GM23338 (cell line): ENCODE data around the gene UBAC1. TPM values are rescaled to one million over a fixed set of nuclear protein-coding genes. Genes with fewer than 3 reads are reported as not detected.

ENCODE experiments used
- ATAC-seq: fragments of 200-7000 bp; cut with Tn5 transposase; 3 replicates; pipeline ENCODE4 v1.9.1; 2020
- DNase-seq: peaks from one replicate; pipeline ENCODE4 v3.0.0-alpha.2; 2015; ENCODE audit warnings: low spot score
- H2AFZ ChIP-seq: fragments of 200-600 bp; sonication (generic); 2 replicates; pipeline ENCODE4 v1.8.0; 2016; ENCODE audit warnings: antibody characterized with exemption, mild to moderate bottlenecking, moderate library complexity
- H3F3A ChIP-seq: fragments of 200-600 bp; sonication (generic); replicated peaks from 2 replicates; pipeline ENCODE4 v1.8.0; 2017; ENCODE audit warnings: antibody characterized with exemption, mixed run types, low read depth
- H3K27ac ChIP-seq: fragments of 200-600 bp; sonication (generic); 2 replicates; pipeline ENCODE4 v1.6.1; 2016; ENCODE audit warnings: low read depth
- H3K27me3 ChIP-seq: fragments of 200-600 bp; sonication (generic); 2 replicates; pipeline ENCODE4 v1.8.0; 2016; ENCODE audit warnings: mild to moderate bottlenecking, mixed run types, moderate library complexity; ENCODE audit not compliant: insufficient read depth
- H3K36me3 ChIP-seq: fragments of 200-600 bp; sonication (generic); 2 replicates; pipeline ENCODE4 v1.8.0; 2016; ENCODE audit warnings: mild to moderate bottlenecking; ENCODE audit not compliant: insufficient read depth
- H3K4me1 ChIP-seq: fragments of 200-600 bp; sonication (generic); 2 replicates; pipeline ENCODE4 v1.8.0; 2016; ENCODE audit warnings: mild to moderate bottlenecking, moderate library complexity; ENCODE audit not compliant: insufficient read depth
- H3K4me2 ChIP-seq: fragments of 200-600 bp; sonication (generic); 2 replicates; pipeline ENCODE4 v1.7.1; 2017; ENCODE audit warnings: mixed run types
- H3K4me3 ChIP-seq: fragments of 200-600 bp; sonication (generic); 2 replicates; pipeline ENCODE4 v1.6.1; 2016; ENCODE audit warnings: mixed run types
- H3K79me2 ChIP-seq: fragments of 200-600 bp; sonication (generic); replicated peaks from 2 replicates; pipeline ENCODE4 v1.8.0; 2017; ENCODE audit warnings: mild to moderate bottlenecking; ENCODE audit not compliant: insufficient read depth
- H3K9me2 ChIP-seq: fragments of 200-600 bp; sonication (generic); 2 replicates; pipeline ENCODE4 v1.8.0; 2017; ENCODE audit not compliant: insufficient read depth
- H4K20me1 ChIP-seq: fragments of 200-600 bp; sonication (generic); replicated peaks from 2 replicates; pipeline ENCODE4 v1.8.0; 2017; ENCODE audit warnings: mild to moderate bottlenecking; ENCODE audit not compliant: insufficient read depth
- H3K27ac Mint-ChIP-seq: 2 replicates; pipeline ENCODE4 v1.8.0; 2020; ENCODE audit warnings: inconsistent platforms, mild to moderate bottlenecking, moderate library complexity, mixed read lengths
- H3K27me3 Mint-ChIP-seq: 3 replicates; pipeline ENCODE4 v1.8.0; 2022; ENCODE audit warnings: low read depth, mild to moderate bottlenecking, moderate library complexity, mixed read lengths, inconsistent platforms; ENCODE audit not compliant: insufficient read depth, poor library complexity
- H3K36me3 Mint-ChIP-seq: 3 replicates; pipeline ENCODE4 v1.8.0; 2021; ENCODE audit warnings: low read depth, mild to moderate bottlenecking, inconsistent platforms, moderate library complexity, mixed read lengths
- H3K4me1 Mint-ChIP-seq: 3 replicates; pipeline ENCODE4 v1.8.0; 2020; ENCODE audit warnings: mild to moderate bottlenecking, inconsistent platforms, mixed read lengths
- H3K4me3 Mint-ChIP-seq: 3 replicates; pipeline ENCODE4 v1.8.0; 2021; ENCODE audit warnings: moderate library complexity, mild to moderate bottlenecking, inconsistent platforms, mixed read lengths
- H3K9me3 Mint-ChIP-seq: 3 replicates; pipeline ENCODE4 v1.8.0; 2020; ENCODE audit warnings: moderate library complexity, mild to moderate bottlenecking, inconsistent platforms, mixed read lengths
- CREB1 ChIP-seq: fragments of 250-450 bp; sonication (Bioruptor Pico); IDR thresholded peaks from 2 replicates; pipeline ENCODE4 v1.5.0; 2020; ENCODE audit warnings: low read depth, mild to moderate bottlenecking, moderate library complexity
- JUNB ChIP-seq: IDR thresholded peaks from one replicate; pipeline ENCODE4 v1.6.1; 2016; ENCODE audit warnings: antibody characterized with exemption; ENCODE audit not compliant: unreplicated experiment
- NANOG ChIP-seq: IDR thresholded peaks from 2 replicates; pipeline ENCODE4 v1.6.1; 2016; ENCODE audit warnings: antibody characterized with exemption, borderline replicate concordance
- STAT1 ChIP-seq: IDR thresholded peaks from one replicate; pipeline ENCODE4 v1.6.1; 2016; ENCODE audit warnings: antibody characterized with exemption; ENCODE audit not compliant: unreplicated experiment
- ZNF114 ChIP-seq: fragments of 250-450 bp; sonication (Bioruptor Pico); IDR thresholded peaks from 2 replicates; pipeline ENCODE4 v1.5.0; 2020; ENCODE audit warnings: mild to moderate bottlenecking, moderate library complexity
- polyA plus RNA-seq: library from polyadenylated mRNA; unstranded; fragments of >200 nt; fragmentation: Nextera tagmentation; extraction: Ambion mirVana; gene quantifications from 2 replicates; pipeline ENCODE4 v1.2.1, GENCODE V29; 2016
- total RNA-seq: library from RNA; depleted of rRNA; stranded (reverse); fragments of >200 nt; shearing (Covaris generic); gene quantifications from 2 replicates; pipeline ENCODE4 v1.2.3, GENCODE V29; 2014
- TF ChIP-seq, protein P1 (sequence below): fragments of 250-450 bp; sonication (Bioruptor Pico); IDR thresholded peaks from 2 replicates; pipeline ENCODE4 v1.5.0; 2020; ENCODE audit warnings: mild to moderate bottlenecking, moderate library complexity
- TF ChIP-seq, protein P2 (sequence below): IDR thresholded peaks from 2 replicates; pipeline ENCODE4 v1.6.1; 2016; ENCODE audit warnings: antibody characterized with exemption
- TF ChIP-seq, protein P3 (sequence below), 2 experiments: fragments of 200-600 bp in 1 of 2; sonication (generic) in 1 of 2; conservative IDR thresholded peaks; 2 replicates each; pipeline versions ENCODE4 v1.5.1 to v1.6.1; 2016 to 2017; ENCODE audit warnings: antibody characterized with exemption in 2 of 2, low read depth in 2 of 2, mild to moderate bottlenecking in 2 of 2, moderate library complexity in 1 of 2

The UBAC1 gene
- total and polyA plus RNA-seq, 2 experiments from 2014 or later, result 63.2 to 86.6 TPM

GRCh38 chr9:135968601-135969000 lies 7.4 kb upstream of the UBAC1 start (continued):
- TF ChIP-seq, protein P1, sequence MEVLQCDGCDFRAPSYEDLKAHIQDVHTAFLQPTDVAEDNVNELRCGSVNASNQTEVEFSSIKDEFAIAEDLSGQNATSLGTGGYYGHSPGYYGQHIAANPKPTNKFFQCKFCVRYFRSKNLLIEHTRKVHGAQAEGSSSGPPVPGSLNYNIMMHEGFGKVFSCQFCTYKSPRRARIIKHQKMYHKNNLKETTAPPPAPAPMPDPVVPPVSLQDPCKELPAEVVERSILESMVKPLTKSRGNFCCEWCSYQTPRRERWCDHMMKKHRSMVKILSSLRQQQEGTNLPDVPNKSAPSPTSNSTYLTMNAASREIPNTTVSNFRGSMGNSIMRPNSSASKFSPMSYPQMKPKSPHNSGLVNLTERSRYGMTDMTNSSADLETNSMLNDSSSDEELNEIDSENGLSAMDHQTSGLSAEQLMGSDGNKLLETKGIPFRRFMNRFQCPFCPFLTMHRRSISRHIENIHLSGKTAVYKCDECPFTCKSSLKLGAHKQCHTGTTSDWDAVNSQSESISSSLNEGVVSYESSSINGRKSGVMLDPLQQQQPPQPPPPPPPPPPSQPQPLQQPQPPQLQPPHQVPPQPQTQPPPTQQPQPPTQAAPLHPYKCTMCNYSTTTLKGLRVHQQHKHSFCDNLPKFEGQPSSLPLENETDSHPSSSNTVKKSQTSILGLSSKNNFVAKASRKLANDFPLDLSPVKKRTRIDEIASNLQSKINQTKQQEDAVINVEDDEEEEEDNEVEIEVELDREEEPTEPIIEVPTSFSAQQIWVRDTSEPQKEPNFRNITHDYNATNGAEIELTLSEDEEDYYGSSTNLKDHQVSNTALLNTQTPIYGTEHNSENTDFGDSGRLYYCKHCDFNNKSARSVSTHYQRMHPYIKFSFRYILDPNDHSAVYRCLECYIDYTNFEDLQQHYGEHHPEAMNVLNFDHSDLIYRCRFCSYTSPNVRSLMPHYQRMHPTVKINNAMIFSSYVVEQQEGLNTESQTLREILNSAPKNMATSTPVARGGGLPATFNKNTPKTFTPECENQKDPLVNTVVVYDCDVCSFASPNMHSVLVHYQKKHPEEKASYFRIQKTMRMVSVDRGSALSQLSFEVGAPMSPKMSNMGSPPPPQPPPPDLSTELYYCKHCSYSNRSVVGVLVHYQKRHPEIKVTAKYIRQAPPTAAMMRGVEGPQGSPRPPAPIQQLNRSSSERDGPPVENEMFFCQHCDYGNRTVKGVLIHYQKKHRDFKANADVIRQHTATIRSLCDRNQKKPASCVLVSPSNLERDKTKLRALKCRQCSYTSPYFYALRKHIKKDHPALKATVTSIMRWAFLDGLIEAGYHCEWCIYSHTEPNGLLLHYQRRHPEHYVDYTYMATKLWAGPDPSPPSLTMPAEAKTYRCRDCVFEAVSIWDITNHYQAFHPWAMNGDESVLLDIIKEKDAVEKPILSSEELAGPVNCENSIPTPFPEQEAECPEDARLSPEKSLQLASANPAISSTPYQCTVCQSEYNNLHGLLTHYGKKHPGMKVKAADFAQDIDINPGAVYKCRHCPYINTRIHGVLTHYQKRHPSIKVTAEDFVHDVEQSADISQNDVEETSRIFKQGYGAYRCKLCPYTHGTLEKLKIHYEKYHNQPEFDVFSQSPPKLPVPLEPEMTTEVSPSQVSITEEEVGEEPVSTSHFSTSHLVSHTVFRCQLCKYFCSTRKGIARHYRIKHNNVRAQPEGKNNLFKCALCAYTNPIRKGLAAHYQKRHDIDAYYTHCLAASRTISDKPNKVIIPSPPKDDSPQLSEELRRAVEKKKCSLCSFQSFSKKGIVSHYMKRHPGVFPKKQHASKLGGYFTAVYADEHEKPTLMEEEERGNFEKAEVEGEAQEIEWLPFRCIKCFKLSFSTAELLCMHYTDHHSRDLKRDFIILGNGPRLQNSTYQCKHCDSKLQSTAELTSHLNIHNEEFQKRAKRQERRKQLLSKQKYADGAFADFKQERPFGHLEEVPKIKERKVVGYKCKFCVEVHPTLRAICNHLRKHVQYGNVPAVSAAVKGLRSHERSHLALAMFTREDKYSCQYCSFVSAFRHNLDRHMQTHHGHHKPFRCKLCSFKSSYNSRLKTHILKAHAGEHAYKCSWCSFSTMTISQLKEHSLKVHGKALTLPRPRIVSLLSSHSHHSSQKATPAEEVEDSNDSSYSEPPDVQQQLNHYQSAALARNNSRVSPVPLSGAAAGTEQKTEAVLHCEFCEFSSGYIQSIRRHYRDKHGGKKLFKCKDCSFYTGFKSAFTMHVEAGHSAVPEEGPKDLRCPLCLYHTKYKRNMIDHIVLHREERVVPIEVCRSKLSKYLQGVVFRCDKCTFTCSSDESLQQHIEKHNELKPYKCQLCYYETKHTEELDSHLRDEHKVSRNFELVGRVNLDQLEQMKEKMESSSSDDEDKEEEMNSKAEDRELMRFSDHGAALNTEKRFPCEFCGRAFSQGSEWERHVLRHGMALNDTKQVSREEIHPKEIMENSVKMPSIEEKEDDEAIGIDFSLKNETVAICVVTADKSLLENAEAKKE (CRISPR knock-in tag), result no peak
- TF ChIP-seq, protein P2, sequence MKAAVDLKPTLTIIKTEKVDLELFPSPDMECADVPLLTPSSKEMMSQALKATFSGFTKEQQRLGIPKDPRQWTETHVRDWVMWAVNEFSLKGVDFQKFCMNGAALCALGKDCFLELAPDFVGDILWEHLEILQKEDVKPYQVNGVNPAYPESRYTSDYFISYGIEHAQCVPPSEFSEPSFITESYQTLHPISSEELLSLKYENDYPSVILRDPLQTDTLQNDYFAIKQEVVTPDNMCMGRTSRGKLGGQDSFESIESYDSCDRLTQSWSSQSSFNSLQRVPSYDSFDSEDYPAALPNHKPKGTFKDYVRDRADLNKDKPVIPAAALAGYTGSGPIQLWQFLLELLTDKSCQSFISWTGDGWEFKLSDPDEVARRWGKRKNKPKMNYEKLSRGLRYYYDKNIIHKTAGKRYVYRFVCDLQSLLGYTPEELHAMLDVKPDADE, result no peak
- TF ChIP-seq NANOG, result no peak
- TF ChIP-seq, protein P3, sequence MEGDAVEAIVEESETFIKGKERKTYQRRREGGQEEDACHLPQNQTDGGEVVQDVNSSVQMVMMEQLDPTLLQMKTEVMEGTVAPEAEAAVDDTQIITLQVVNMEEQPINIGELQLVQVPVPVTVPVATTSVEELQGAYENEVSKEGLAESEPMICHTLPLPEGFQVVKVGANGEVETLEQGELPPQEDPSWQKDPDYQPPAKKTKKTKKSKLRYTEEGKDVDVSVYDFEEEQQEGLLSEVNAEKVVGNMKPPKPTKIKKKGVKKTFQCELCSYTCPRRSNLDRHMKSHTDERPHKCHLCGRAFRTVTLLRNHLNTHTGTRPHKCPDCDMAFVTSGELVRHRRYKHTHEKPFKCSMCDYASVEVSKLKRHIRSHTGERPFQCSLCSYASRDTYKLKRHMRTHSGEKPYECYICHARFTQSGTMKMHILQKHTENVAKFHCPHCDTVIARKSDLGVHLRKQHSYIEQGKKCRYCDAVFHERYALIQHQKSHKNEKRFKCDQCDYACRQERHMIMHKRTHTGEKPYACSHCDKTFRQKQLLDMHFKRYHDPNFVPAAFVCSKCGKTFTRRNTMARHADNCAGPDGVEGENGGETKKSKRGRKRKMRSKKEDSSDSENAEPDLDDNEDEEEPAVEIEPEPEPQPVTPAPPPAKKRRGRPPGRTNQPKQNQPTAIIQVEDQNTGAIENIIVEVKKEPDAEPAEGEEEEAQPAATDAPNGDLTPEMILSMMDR (conservative IDR thresholded peaks at IDR 0.05; ENCODE audit: low read depth in 2 of 2), result no peak

- Histone ChIP-seq H3K27ac (no peak overlapping the region), H3K4me1 (no peaks in the 10 kb centered on the region), H3K9me2 (no peaks in the 10 kb centered on the region), H3K36me3 (no peaks in the 10 kb centered on the region), H3K4me3 (no peak overlapping the region), H4K20me1 (peaks cover 3% of the 10 kb centered on the region; the same call in 1 of the 2 replicates), H3K79me2 (no peaks in the 10 kb centered on the region), H3K4me2 (0 out of 2 replicates have a peak overlapping the region, but pooled peaks have one; percentile 55), H3F3A (no peaks in the 10 kb centered on the region; the same call in 1 of the 2 replicates), H2AFZ (no peak overlapping the region), H3K27me3 (no peaks in the 10 kb centered on the region)
- no peak for DNase-seq
- H3K27ac Mint-ChIP-seq, result peak overlapping the region; percentile 54
- no peaks in the 10 kb centered on the region for H3K36me3 Mint-ChIP-seq
- no peaks in the 10 kb centered on the region for H3K9me3 Mint-ChIP-seq
- no peak for ATAC-seq
- peaks cover 27% of the 10 kb centered on the region for H3K4me1 Mint-ChIP-seq
- H3K4me3 Mint-ChIP-seq, result no peak overlapping the region
- peaks cover 18% of the 10 kb centered on the region for H3K27me3 Mint-ChIP-seq
- TF ChIP-seq JUNB, result no peak
- TF ChIP-seq, protein P3 (conservative IDR thresholded peaks at IDR 0.05; ENCODE audit: low read depth in 2 of 2), result no peak
- TF ChIP-seq ZNF114 (CRISPR knock-in tag), result no peak
- TF ChIP-seq STAT1, result no peak
- no peak for TF ChIP-seq CREB1
Measured at GRCh38 chr9:135968083-135968476, 6.9 kb upstream of the UBAC1 start.
